HG02588 (cell line): ENCODE results near the gene CDKAL1.
"Not testable (repeated sequence)": the region's sequence is repeated elsewhere in the genome, so short reads cannot be mapped to it uniquely, and the experiment has no call there.

Source experiments
- ATAC-seq: cut with Tn5 transposase; IDR thresholded peaks from one replicate; pipeline ENCODE4 v1.9.1; 2021; ENCODE audit warnings: mild to moderate bottlenecking, moderate library complexity; ENCODE audit not compliant: unreplicated experiment

CDKAL1 gene

GRCh38 chr6:21049148-21049547 lies 514.9 kb downstream of the CDKAL1 start:
- no peak for ATAC-seq

GRCh38 chr6:21049572-21049971 lies 515.3 kb downstream of the CDKAL1 start:
- ATAC-seq: no peak

- ATAC-seq: no peak
Measured at GRCh38 chr6:21050935-21051334, 516.7 kb downstream of the CDKAL1 start.

GRCh38 chr6:21051777-21052176 lies 517.5 kb downstream of the CDKAL1 start:
- ATAC-seq: no peak

- ATAC-seq: no peak
Measured at GRCh38 chr6:21053612-21054011, 519.4 kb downstream of the CDKAL1 start.

- not testable (repeated sequence) for ATAC-seq
Measured at GRCh38 chr6:21055480-21055879, 521.2 kb downstream of the CDKAL1 start.

GRCh38 chr6:21061892-21062291 lies 527.6 kb downstream of the CDKAL1 start:
- ATAC-seq: no peak

GRCh38 chr6:21064756-21065340 lies 530.6 kb downstream of the CDKAL1 start:
- no peak for ATAC-seq

GRCh38 chr6:21067521-21067920 lies 533.3 kb downstream of the CDKAL1 start:
- no peak for ATAC-seq

- ATAC-seq: no peak
Measured at GRCh38 chr6:21070620-21071019, 536.4 kb downstream of the CDKAL1 start.

GRCh38 chr6:21071780-21072468 lies 537.7 kb downstream of the CDKAL1 start:
- ATAC-seq: no peak

GRCh38 chr6:21073318-21073839 lies 539.1 kb downstream of the CDKAL1 start:
- no peak for ATAC-seq

- ATAC-seq: no peak
Measured at GRCh38 chr6:21074484-21074883, 540.2 kb downstream of the CDKAL1 start.

- ATAC-seq: no peak
Measured at GRCh38 chr6:21075986-21076385, 541.7 kb downstream of the CDKAL1 start.

GRCh38 chr6:21078497-21078896 lies 544.2 kb downstream of the CDKAL1 start:
- no peak for ATAC-seq

GRCh38 chr6:21079468-21080048 lies 545.3 kb downstream of the CDKAL1 start:
- no peak for ATAC-seq

- no peak for ATAC-seq
Measured at GRCh38 chr6:21080221-21080620, 546.0 kb downstream of the CDKAL1 start.

GRCh38 chr6:21082091-21082490 lies 547.8 kb downstream of the CDKAL1 start:
- ATAC-seq: no peak

- ATAC-seq: no peak
Measured at GRCh38 chr6:21083708-21084107, 549.5 kb downstream of the CDKAL1 start.

- ATAC-seq: no peak
Measured at GRCh38 chr6:21084656-21085055, 550.4 kb downstream of the CDKAL1 start.

GRCh38 chr6:21085211-21085610 lies 551.0 kb downstream of the CDKAL1 start:
- ATAC-seq: no peak

GRCh38 chr6:21085643-21086042 lies 551.4 kb downstream of the CDKAL1 start:
- no peak for ATAC-seq
